Kidney (tissue), 22 donors: ENCODE results near the gene MEGF11. TPM values are rescaled to one million over a fixed set of nuclear protein-coding genes. Genes with fewer than 3 reads are reported as not detected.

ENCODE experiments used
- DNase-seq, 5 donors: peaks; one replicate each; pipeline ENCODE4 v3.0.0-alpha.2; 2013 to 2020
- FAIRE-seq: peaks from 2 replicates; lab custom pipeline; 2012; peaks lifted over from hg19 to GRCh38; lab: Jason Lieb, UNC
- H3K27ac ChIP-seq, 2 donors: one replicate each; pipeline ENCODE4 v1.7.0; 2013; ENCODE audit warnings: low read depth in 2 of 2, low read length in 2 of 2, inconsistent platforms in 1 of 2
- H3K27me3 ChIP-seq: one replicate; pipeline ENCODE4 v1.7.1; 2013; ENCODE audit warnings: low read length, inconsistent platforms; ENCODE audit not compliant: control insufficient read depth, insufficient read depth
- H3K36me3 ChIP-seq, 3 donors: one replicate each; pipeline versions ENCODE4 v1.7.0 to v1.7.1; 2013; ENCODE audit warnings: low read length in 3 of 3, control low read depth in 1 of 3, inconsistent platforms in 1 of 3; ENCODE audit not compliant: insufficient read depth in 3 of 3, control insufficient read depth in 2 of 3
- H3K4me1 ChIP-seq, 3 donors: one replicate each; pipeline versions ENCODE4 v1.7.0 to v1.7.1; 2013; ENCODE audit warnings: low read length in 3 of 3, inconsistent platforms in 1 of 3, low read depth in 1 of 3; ENCODE audit not compliant: control insufficient read depth in 2 of 3, insufficient read depth in 2 of 3
- H3K4me3 ChIP-seq, 3 donors: one replicate each; pipeline versions ENCODE4 v1.7.0 to v1.8.1; 2013; ENCODE audit warnings: low read length in 3 of 3, control low read depth in 1 of 3, inconsistent platforms in 1 of 3
- H3K9ac ChIP-seq, 3 donors: one replicate each; pipeline versions ENCODE4 v1.7.0 to v1.7.1; 2013; ENCODE audit warnings: low read length in 3 of 3, control low read depth in 1 of 3, inconsistent platforms in 1 of 3
- H3K9me3 ChIP-seq, 3 donors: one replicate each; pipeline versions ENCODE4 v1.7.0 to v1.7.1; 2013; ENCODE audit warnings: low read length in 3 of 3, control low read depth in 1 of 3, inconsistent platforms in 1 of 3; ENCODE audit not compliant: control insufficient read depth in 2 of 3, insufficient read depth in 1 of 3
- CTCF ChIP-seq: IDR thresholded peaks from 3 replicates; pipeline ENCODE4 v1.5.1; 2012; ENCODE audit warnings: mild to moderate bottlenecking, moderate library complexity, borderline replicate concordance; ENCODE audit not compliant: insufficient read depth; ENCODE audit errors: extremely low read depth
- intact Hi-C: fragments of 100-400 bp; cut with DNase I; formaldehyde crosslinking; loops from one replicate; pipeline ENCODE4 v1.11.1; 2022
- long read RNA-seq, 10 donors: library from polyadenylated mRNA in 1 of 10; unstranded in 1 of 10; transcript quantifications; one replicate each; pipeline ENCODE4 v2.0.0 and lab custom pipeline, GENCODE V29; 2021 to 2026
- polyA plus RNA-seq: library from polyadenylated mRNA; stranded (reverse); fragments of 350-450 nt; fragmentation: Illumina TruSeq; extraction: RNeasy Lipid Tissue Mini Kit (QIAGEN cat#74804); gene quantifications from one replicate; pipeline ENCODE4 v1.2.3, GENCODE V29; 2014; ENCODE audit warnings: low read depth, low replicate concordance; ENCODE audit not compliant: insufficient read depth
- total RNA-seq: library from RNA; stranded (reverse); fragmentation: NEBNext Ultra II Directional; extraction: Animal tissue kit (Norgen Biotek cat#: 25700); gene quantifications from one replicate; pipeline ENCODE4 v1.2.1, GENCODE V29; 2021
- donor health status: control.
- donor health status: control.
- donor health status: control.
- donor health status: control.
- donor health status: control.
- donor health status: DM: yes; HTN: yes; CAD: no.
- donor health status: Normal renal cell carcinoma (clear cell type).

The MEGF11 gene
- total RNA-seq (41.8 TPM), polyA plus RNA-seq (10.4 TPM)
- long read RNA-seq, donor 1 = 0 reads
- long read RNA-seq, donor 2 = 0 reads
- long read RNA-seq, donor 3 = 0 reads
- long read RNA-seq, donor 4 = 0 reads
- long read RNA-seq, donor 5 = 0 reads
- long read RNA-seq, donor 6 = 0 reads
- long read RNA-seq, donor 7, partial matches to known transcripts = 11 of 42 reads
- long read RNA-seq, donor 7, other reads (novel, unspliced or antisense) = 31 of 42 reads
- long read RNA-seq, donor 8 = 0 reads
- long read RNA-seq, donor 9 = 0 reads
- long read RNA-seq, donor 10 = 0 reads

DNA sequence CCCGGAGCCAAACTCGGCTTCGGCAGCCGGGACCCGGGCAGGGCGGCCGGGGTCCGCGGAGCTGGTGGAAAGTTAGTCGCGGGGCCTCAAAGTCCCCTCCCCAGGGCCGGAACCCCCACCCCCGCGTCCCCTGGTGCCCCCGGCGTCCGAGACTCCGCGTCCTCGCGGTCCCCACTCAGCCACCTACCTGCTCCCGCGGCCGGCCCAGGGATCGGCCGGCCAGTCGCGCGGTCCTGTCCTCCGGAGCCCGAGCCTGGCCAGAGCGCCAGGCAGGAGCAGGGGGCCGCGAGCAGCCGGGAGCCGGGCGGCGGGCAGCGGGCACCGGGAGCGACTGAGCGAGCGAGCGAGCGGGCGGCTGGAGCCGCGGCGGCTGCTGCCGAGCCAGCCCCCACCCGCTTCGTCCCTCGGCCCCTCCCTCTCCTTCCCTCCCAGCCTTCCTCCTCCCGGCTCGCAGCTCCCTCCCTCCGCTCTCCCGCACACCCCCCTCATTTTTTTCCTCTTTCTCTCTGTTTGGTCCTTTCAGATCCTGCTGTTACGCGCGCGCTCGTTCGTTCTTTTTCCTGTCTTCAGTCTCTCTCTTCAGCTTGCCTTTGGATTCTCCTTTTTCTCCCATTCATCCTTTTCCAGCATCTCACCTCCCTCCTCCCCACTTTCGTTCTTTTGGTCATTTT lies at the start of gene MEGF11:
Gene MEGF11, minus strand, starts transcription at position 333 of the 671 bp plus-strand sequence. CDS start 125,347 bp downstream, outside the sequence.
- FAIRE-seq (no peak), DNase-seq (peak in 4 of 5 donors; percentile 41 to 68 (median 56))
- Histone ChIP-seq H3K27me3 (peaks cover 43% of the 10 kb centered on the region), H3K9ac (no peak within 1 kb of the TSS), H3K27ac (no peak within 1 kb of the TSS), H3K9me3 (no peaks in the 10 kb centered on the region), H3K4me1 (peaks cover 0 to 10% (median 0%) of the 10 kb centered on the region in 3 donors), H3K4me3 (peak within 1 kb of the TSS; percentile 34 to 62 (median 62)), H3K36me3 (no peaks in the 10 kb centered on the region)
- TF ChIP-seq CTCF = no peak
- intact Hi-C loops = no loop called here

DNA sequence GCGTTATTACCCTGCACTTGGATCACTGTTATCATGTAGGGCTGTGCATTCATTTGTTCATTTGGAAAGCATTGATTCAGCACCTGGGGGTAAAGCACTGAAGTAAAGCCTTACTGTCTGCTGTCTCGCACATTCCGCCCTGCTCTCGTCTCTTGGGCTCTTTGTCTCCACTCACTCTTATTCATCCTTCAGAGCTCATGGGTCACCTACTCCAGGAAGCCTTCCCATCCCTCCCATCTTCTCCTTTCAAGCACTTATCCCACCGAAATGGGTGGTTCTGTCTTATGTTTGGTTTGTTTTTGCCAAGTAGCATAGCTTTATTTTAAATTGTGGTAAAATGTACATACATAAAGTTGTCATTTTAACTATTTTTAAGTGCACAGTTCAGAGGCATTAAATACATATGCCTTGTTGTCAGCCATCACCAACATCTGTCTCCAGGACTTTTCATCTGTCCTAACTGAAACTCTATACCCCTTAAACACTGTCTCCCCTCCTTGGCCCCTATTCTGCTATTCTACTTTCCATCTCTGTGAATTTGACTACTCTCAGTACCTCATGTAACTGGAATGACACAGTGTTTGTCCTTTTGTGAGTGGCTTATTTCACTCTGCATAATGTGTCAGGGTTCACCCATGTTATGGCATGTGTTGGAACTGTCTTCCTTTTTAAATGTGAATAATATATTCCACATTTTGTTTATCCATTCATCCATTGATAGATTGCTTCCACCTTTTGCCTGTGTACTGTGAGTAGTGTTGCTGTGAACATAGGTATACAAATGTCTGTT lies 49.1 kb upstream of the MEGF11 start:
- Histone ChIP-seq H3K4me3 (no peak overlapping the region), H3K4me1 (no peaks in the 10 kb centered on the region), H3K9me3 (no peaks in the 10 kb centered on the region), H3K9ac (no peak overlapping the region), H3K36me3 (peaks cover 0 to 5% (median 2%) of the 10 kb centered on the region in 3 donors), H3K27me3 (no peaks in the 10 kb centered on the region), H3K27ac (no peak overlapping the region)
- no peak for FAIRE-seq
- no peak for DNase-seq
- intact Hi-C loops = no loop called here
- no peak for TF ChIP-seq CTCF

DNA sequence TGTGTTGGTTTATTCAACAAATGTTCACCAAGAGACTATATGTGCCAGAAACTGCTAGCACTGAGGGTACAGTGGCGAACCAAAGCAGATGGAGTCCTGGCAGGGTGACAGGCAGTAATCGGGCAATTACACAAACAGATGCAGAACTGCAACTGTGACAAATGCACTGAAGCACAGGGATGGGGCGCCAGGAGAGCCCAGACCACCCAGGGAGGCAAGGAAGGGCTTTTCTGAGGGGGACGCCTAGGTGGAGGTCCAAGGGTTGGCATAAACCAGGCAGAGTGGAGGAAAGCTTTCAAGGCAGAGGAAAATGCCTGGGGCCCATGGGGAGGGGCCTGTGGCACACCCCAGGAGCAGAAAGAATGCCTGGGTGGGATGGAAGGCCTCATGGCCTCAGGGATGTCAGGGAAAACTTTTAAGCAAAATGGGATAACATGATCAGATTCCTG lies 45.3 kb upstream of the MEGF11 start:
- Histone ChIP-seq H3K9ac (no peak overlapping the region), H3K9me3 (no peaks in the 10 kb centered on the region), H3K36me3 (peaks cover 0 to 3% (median 0%) of the 10 kb centered on the region in 3 donors), H3K4me1 (peaks cover 0 to 8% (median 0%) of the 10 kb centered on the region in 3 donors), H3K4me3 (no peak overlapping the region), H3K27ac (no peak overlapping the region), H3K27me3 (no peaks in the 10 kb centered on the region)
- FAIRE-seq = no peak
- intact Hi-C loops = no loop called here
- DNase-seq = no peak
- TF ChIP-seq CTCF = no peak
